ENCODE results near the gene ANXA5.
"Not testable (repeated sequence)": the region's sequence is repeated elsewhere in the genome, so short reads cannot be mapped to it uniquely, and the experiment has no call there.

Gene ANXA5

GRCh38 chr4:121734571-121734970, 37.8 kb upstream of the ANXA5 start:
- no peaks in the 10 kb centered on the region for H3K4me1 ChIP-seq (ENCODE audit: low read depth, poor library complexity, severe bottlenecking)
- H3K9ac ChIP-seq: no peak overlapping the region
- no peaks in the 10 kb centered on the region for H3K36me3 ChIP-seq (ENCODE audit: insufficient read depth)
- no peak for TF ChIP-seq CTCF (conservative IDR thresholded peaks at IDR 0.05; ENCODE audit: low read depth, low read length)
- H3K27me3 ChIP-seq (ENCODE audit: insufficient read depth, low read depth): no peaks in the 10 kb centered on the region
- no peak overlapping the region for H3K27ac ChIP-seq
- no peak overlapping the region for H3K4me2 ChIP-seq
- H3K79me2 ChIP-seq (ENCODE audit: insufficient read depth, low read depth): no peaks in the 10 kb centered on the region
- H4K20me1 ChIP-seq (ENCODE audit: insufficient read depth): no peaks in the 10 kb centered on the region
- H3K4me3 ChIP-seq (IDR thresholded peaks at IDR 0.05; ENCODE audit: insufficient read depth, low read depth, low read length): no peak overlapping the region
- H2AFZ ChIP-seq (ENCODE audit: low read depth): no peak overlapping the region

GRCh38 chr4:121733942-121734341, 37.2 kb upstream of the ANXA5 start:
- H3K27me3 ChIP-seq (ENCODE audit: insufficient read depth, low read depth): no peaks in the 10 kb centered on the region
- no peak for TF ChIP-seq CTCF (conservative IDR thresholded peaks at IDR 0.05; ENCODE audit: low read depth, low read length)

GRCh38 chr4:121729753-121730152, 33.0 kb upstream of the ANXA5 start:
- H3K4me3 ChIP-seq (IDR thresholded peaks at IDR 0.05; ENCODE audit: insufficient read depth, low read depth, low read length); H3K4me1 ChIP-seq (ENCODE audit: low read depth, poor library complexity, severe bottlenecking); H3K27me3 ChIP-seq (ENCODE audit: insufficient read depth, low read depth): not testable (repeated sequence)

More at GRCh38 chr4:121733942-121734341, 37.2 kb upstream of the ANXA5 start:
- no peaks in the 10 kb centered on the region for H3K36me3 ChIP-seq (ENCODE audit: insufficient read depth)
- H3K9ac ChIP-seq: no peak overlapping the region
- no peak overlapping the region for H3K4me3 ChIP-seq (IDR thresholded peaks at IDR 0.05; ENCODE audit: insufficient read depth, low read depth, low read length)
- H3K4me2 ChIP-seq: no peak overlapping the region
- no peak overlapping the region for H3K27ac ChIP-seq
- H3K4me1 ChIP-seq (ENCODE audit: low read depth, poor library complexity, severe bottlenecking): no peaks in the 10 kb centered on the region
- no peak overlapping the region for H2AFZ ChIP-seq (ENCODE audit: low read depth)
- H3K79me2 ChIP-seq (ENCODE audit: insufficient read depth, low read depth): no peaks in the 10 kb centered on the region
- H4K20me1 ChIP-seq (ENCODE audit: insufficient read depth): no peaks in the 10 kb centered on the region

GRCh38 chr4:121728798-121729226, 32.0 kb upstream of the ANXA5 start:
- Histone ChIP-seq H3K9ac (no peak overlapping the region), H3K4me2 (no peak overlapping the region), H4K20me1 (ENCODE audit: insufficient read depth) (no peaks in the 10 kb centered on the region), H3K4me1 (ENCODE audit: low read depth, poor library complexity, severe bottlenecking) (peaks cover 7% of the 10 kb centered on the region), H3K4me3 (IDR thresholded peaks at IDR 0.05; ENCODE audit: insufficient read depth, low read depth, low read length) (no peak overlapping the region), H3K36me3 (ENCODE audit: insufficient read depth) (no peaks in the 10 kb centered on the region), H3K27me3 (ENCODE audit: insufficient read depth, low read depth) (no peaks in the 10 kb centered on the region), H3K79me2 (ENCODE audit: insufficient read depth, low read depth) (no peaks in the 10 kb centered on the region), H2AFZ (ENCODE audit: low read depth) (no peak overlapping the region), H3K27ac (no peak overlapping the region)
- no peak for TF ChIP-seq CTCF (conservative IDR thresholded peaks at IDR 0.05; ENCODE audit: low read depth, low read length)

More at GRCh38 chr4:121729753-121730152, 33.0 kb upstream of the ANXA5 start:
- not testable (repeated sequence) for H3K79me2 ChIP-seq (ENCODE audit: insufficient read depth, low read depth); H3K9ac ChIP-seq; H4K20me1 ChIP-seq (ENCODE audit: insufficient read depth); H3K27ac ChIP-seq; H2AFZ ChIP-seq (ENCODE audit: low read depth); H3K36me3 ChIP-seq (ENCODE audit: insufficient read depth); H3K4me2 ChIP-seq

GRCh38 chr4:121728066-121728465, 31.3 kb upstream of the ANXA5 start:
- H3K36me3 ChIP-seq (ENCODE audit: insufficient read depth): no peaks in the 10 kb centered on the region
- H4K20me1 ChIP-seq (ENCODE audit: insufficient read depth): no peaks in the 10 kb centered on the region
- no peak overlapping the region for H2AFZ ChIP-seq (ENCODE audit: low read depth)
- H3K9ac ChIP-seq: no peak overlapping the region
- TF ChIP-seq CTCF (conservative IDR thresholded peaks at IDR 0.05; ENCODE audit: low read depth, low read length): no peak
- H3K4me2 ChIP-seq: no peak overlapping the region
- H3K27me3 ChIP-seq (ENCODE audit: insufficient read depth, low read depth): no peaks in the 10 kb centered on the region
- no peak overlapping the region for H3K27ac ChIP-seq
- H3K4me1 ChIP-seq (ENCODE audit: low read depth, poor library complexity, severe bottlenecking): peaks cover 7% of the 10 kb centered on the region
- H3K4me3 ChIP-seq (IDR thresholded peaks at IDR 0.05; ENCODE audit: insufficient read depth, low read depth, low read length): no peak overlapping the region
- no peaks in the 10 kb centered on the region for H3K79me2 ChIP-seq (ENCODE audit: insufficient read depth, low read depth)
